Type B pancreatic cell (in vitro differentiated cells): ENCODE data around the gene USP16. TPM values are rescaled to one million over a fixed set of nuclear protein-coding genes. Genes with fewer than 3 reads are reported as not detected.

ENCODE experiments used
- DNase-seq: peaks from one replicate; pipeline ENCODE4 v3.0.0; 2021; ENCODE audit warnings: mixed read lengths; ENCODE audit not compliant: unreplicated experiment; ENCODE audit errors: extremely low spot score
- H3K27ac Mint-ChIP-seq: 2 replicates; pipeline ENCODE4 v1.8.0; 2021; ENCODE audit warnings: mild to moderate bottlenecking, mixed read lengths
- H3K27me3 Mint-ChIP-seq: 2 replicates; pipeline ENCODE4 v1.8.0; 2021; ENCODE audit warnings: mixed read lengths
- H3K36me3 Mint-ChIP-seq: 2 replicates; pipeline ENCODE4 v1.8.0; 2021; ENCODE audit warnings: mixed read lengths
- H3K4me1 Mint-ChIP-seq: one replicate; pipeline ENCODE4 v1.8.0; 2021; ENCODE audit warnings: mixed read lengths; ENCODE audit not compliant: unreplicated experiment
- H3K4me3 Mint-ChIP-seq: 2 replicates; pipeline ENCODE4 v1.8.0; 2021; ENCODE audit warnings: mild to moderate bottlenecking, mixed read lengths
- H3K9me3 Mint-ChIP-seq: 2 replicates; pipeline ENCODE4 v1.8.0; 2021; ENCODE audit warnings: mixed read lengths
- CTCF ChIP-seq: fragments of 200-600 bp; sonication (generic); conservative IDR thresholded peaks from 2 replicates; pipeline ENCODE4 v1.5.0; 2021; ENCODE audit warnings: antibody characterized with exemption, mild to moderate bottlenecking
- total RNA-seq: library from RNA; stranded (reverse); gene quantifications from 2 replicates; pipeline ENCODE4 v1.2.1, GENCODE V29; 2021; ENCODE audit warnings: low replicate concordance

USP16 gene
- total RNA-seq, 1 donor from 2014 or later, result 28.9 TPM

GRCh38 chr21:29080454-29080941 lies 56.0 kb downstream of the USP16 start:
- no peak for DNase-seq
- TF ChIP-seq CTCF, result no peak
- H3K36me3 Mint-ChIP-seq, result no peaks in the 10 kb centered on the region
- H3K27ac Mint-ChIP-seq, result no peak overlapping the region
- no peak overlapping the region for H3K4me3 Mint-ChIP-seq
- H3K9me3 Mint-ChIP-seq, result no peaks in the 10 kb centered on the region
- no peaks in the 10 kb centered on the region for H3K4me1 Mint-ChIP-seq
- no peaks in the 10 kb centered on the region for H3K27me3 Mint-ChIP-seq

- Mint-ChIP-seq H3K27ac (no peak overlapping the region), H3K4me1 (no peaks in the 10 kb centered on the region), H3K4me3 (no peak overlapping the region), H3K36me3 (no peaks in the 10 kb centered on the region), H3K27me3 (no peaks in the 10 kb centered on the region), H3K9me3 (no peaks in the 10 kb centered on the region)
- no peak for TF ChIP-seq CTCF
- no peak for DNase-seq
Measured at GRCh38 chr21:29082046-29082815, 57.8 kb downstream of the USP16 start.

GRCh38 chr21:29083306-29083705 lies 58.8 kb downstream of the USP16 start:
- no peak overlapping the region for H3K4me3 Mint-ChIP-seq

GRCh38 chr21:29084372-29084771 lies 59.9 kb downstream of the USP16 start:
- no peak for DNase-seq
- Mint-ChIP-seq H3K27me3 (no peaks in the 10 kb centered on the region), H3K27ac (no peak overlapping the region), H3K36me3 (no peaks in the 10 kb centered on the region), H3K4me1 (no peaks in the 10 kb centered on the region), H3K4me3 (no peak overlapping the region), H3K9me3 (no peaks in the 10 kb centered on the region)
- TF ChIP-seq CTCF, result no peak

More at GRCh38 chr21:29083306-29083705, 58.8 kb downstream of the USP16 start:
- H3K9me3 Mint-ChIP-seq, result no peaks in the 10 kb centered on the region
- no peak for DNase-seq
- no peaks in the 10 kb centered on the region for H3K27me3 Mint-ChIP-seq
- H3K27ac Mint-ChIP-seq, result no peak overlapping the region
- TF ChIP-seq CTCF, result no peak
- no peaks in the 10 kb centered on the region for H3K4me1 Mint-ChIP-seq
- no peaks in the 10 kb centered on the region for H3K36me3 Mint-ChIP-seq

GRCh38 chr21:29085106-29085752 lies 60.8 kb downstream of the USP16 start:
- TF ChIP-seq CTCF, result no peak
- Mint-ChIP-seq H3K27ac (peak overlapping the region; percentile 41), H3K4me1 (no peaks in the 10 kb centered on the region), H3K36me3 (no peaks in the 10 kb centered on the region), H3K4me3 (peak overlapping the region; percentile 58), H3K9me3 (no peaks in the 10 kb centered on the region), H3K27me3 (no peaks in the 10 kb centered on the region)
- no peak for DNase-seq
